Epidermal melanocyte (primary cell): ENCODE measurements around the gene SOCS4.
"Not testable (repeated sequence)": the region's sequence is repeated elsewhere in the genome, so short reads cannot be mapped to it uniquely, and the experiment has no call there.

Experiments
- DNase-seq: peaks from one replicate; pipeline ENCODE4 v3.0.0; 2011; ENCODE audit warnings: low spot score; ENCODE audit not compliant: insufficient read length

Gene SOCS4

GRCh38 chr14:55051423-55052268 lies 24.6 kb downstream of the SOCS4 start, which contains the start of gene MAPK1IP1L:
Gene MAPK1IP1L (plus strand): TSS chr14:55051647. CDS start chr14:55061684, 10,037 bp downstream.
- DNase-seq = peak; percentile 91

- peak; percentile 37 for DNase-seq
These were observed 25.4 kb downstream of the SOCS4 start for GRCh38 chr14:55052269-55052930.

- DNase-seq = no peak
These were observed 26.0 kb downstream of the SOCS4 start for GRCh38 chr14:55053018-55053417.

- DNase-seq = no peak
These were observed 26.5 kb downstream of the SOCS4 start for GRCh38 chr14:55053500-55053899.

GRCh38 chr14:55054098-55054497 lies 27.1 kb downstream of the SOCS4 start:
- no peak for DNase-seq

GRCh38 chr14:55057919-55058318 lies 30.9 kb downstream of the SOCS4 start:
- DNase-seq = no peak

GRCh38 chr14:55059333-55059732 lies 32.3 kb downstream of the SOCS4 start:
- DNase-seq = no peak

GRCh38 chr14:55062517-55063351 lies 35.7 kb downstream of the SOCS4 start:
- no peak for DNase-seq

GRCh38 chr14:55064896-55065295 lies 37.9 kb downstream of the SOCS4 start:
- DNase-seq = not testable (repeated sequence)

GRCh38 chr14:55065411-55065810 lies 38.4 kb downstream of the SOCS4 start:
- no peak for DNase-seq

- DNase-seq = no peak
These were observed 39.2 kb downstream of the SOCS4 start for GRCh38 chr14:55066223-55066622.

- no peak for DNase-seq
These were observed 44.0 kb downstream of the SOCS4 start for GRCh38 chr14:55070981-55071411.

GRCh38 chr14:55071870-55072640 lies 45.0 kb downstream of the SOCS4 start:
- peak; percentile 29 for DNase-seq

GRCh38 chr14:55073856-55074255 lies 46.8 kb downstream of the SOCS4 start:
- peak; percentile 22 for DNase-seq

GRCh38 chr14:55074662-55075061 lies 47.6 kb downstream of the SOCS4 start:
- DNase-seq = no peak

- no peak for DNase-seq
These were observed 48.7 kb downstream of the SOCS4 start for GRCh38 chr14:55075628-55076175.

GRCh38 chr14:55077170-55078151 lies 50.4 kb downstream of the SOCS4 start:
- DNase-seq = no peak

- not testable (repeated sequence) for DNase-seq
These were observed 52.9 kb downstream of the SOCS4 start for GRCh38 chr14:55079961-55080360.

- no peak for DNase-seq
These were observed 57.5 kb downstream of the SOCS4 start for GRCh38 chr14:55084401-55085059.
